Stimulated activated naive B cell treated with anti-CD40 and anti-IgM and Interleukin-4, amounts not matched to agents 10 μg/mL and 1 μg/mL and 100 μg/mL, for 72 hours (primary cell): ENCODE measurements around the gene CAMTA1.

Experiments used
- ATAC-seq, 2 donors: fragments of 150-1000 bp; cut with Tn5 transposase; replicated peaks; 2 replicates each; pipeline ENCODE4 v1.10.0; 2021; ENCODE audit warnings: moderate library complexity in 1 of 2
- DNase-seq: peaks from one replicate; pipeline ENCODE4 v3.0.0; 2021
- H3K27ac Mint-ChIP-seq: one replicate; pipeline ENCODE4 v1.8.0; 2022; ENCODE audit warnings: mild to moderate bottlenecking, mixed read lengths
- H3K27me3 Mint-ChIP-seq, 2 donors: one replicate each; pipeline ENCODE4 v1.8.0; 2022; ENCODE audit warnings: mixed read lengths in 2 of 2
- H3K36me3 Mint-ChIP-seq, 2 donors: one replicate each; pipeline ENCODE4 v1.8.0; 2022; ENCODE audit warnings: mixed read lengths in 2 of 2, mild to moderate bottlenecking in 1 of 2
- H3K4me1 Mint-ChIP-seq, 2 donors: one replicate each; pipeline ENCODE4 v1.8.0; 2022; ENCODE audit warnings: mixed read lengths in 2 of 2, mild to moderate bottlenecking in 1 of 2
- H3K4me3 Mint-ChIP-seq, 2 donors: one replicate each; pipeline ENCODE4 v1.8.0; 2022; ENCODE audit warnings: mild to moderate bottlenecking in 2 of 2, mixed read lengths in 2 of 2, moderate library complexity in 1 of 2
- H3K9me3 Mint-ChIP-seq, 2 donors: one replicate each; pipeline ENCODE4 v1.8.0; 2022; ENCODE audit warnings: mixed read lengths in 2 of 2, mild to moderate bottlenecking in 1 of 2

The CAMTA1 gene

DNA sequence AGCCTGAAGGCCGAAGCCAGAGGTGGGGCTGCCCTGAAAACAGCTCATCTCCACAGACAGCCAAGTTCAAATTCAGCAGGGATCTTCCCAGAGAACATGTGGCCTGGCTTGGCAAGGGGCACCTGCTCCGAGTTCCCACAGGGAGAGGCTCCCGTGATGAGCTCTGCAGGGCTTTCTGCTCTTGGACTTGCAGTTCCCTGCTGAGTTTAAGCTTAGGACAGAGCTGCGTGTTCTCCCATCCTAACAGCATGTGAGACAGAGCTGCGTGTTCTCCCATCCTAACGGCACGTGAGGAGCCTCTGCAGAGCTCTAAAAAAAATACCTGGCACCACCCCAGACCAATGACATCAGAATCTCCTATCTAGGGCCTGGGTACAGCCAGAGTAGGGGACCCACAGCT, 872.8 kb downstream of the CAMTA1 start:
- no peak overlapping the region for H3K27ac Mint-ChIP-seq
- DNase-seq (no peak), ATAC-seq (no peak)
- H3K4me1 Mint-ChIP-seq, result peaks cover 0 to 2% of the 10 kb centered on the region in 2 donors
- no peaks in the 10 kb centered on the region for H3K36me3 Mint-ChIP-seq
- H3K9me3 Mint-ChIP-seq, result no peaks in the 10 kb centered on the region
- no peak overlapping the region for H3K4me3 Mint-ChIP-seq
- H3K27me3 Mint-ChIP-seq, result peaks cover 0 to 4% of the 10 kb centered on the region in 2 donors

DNA sequence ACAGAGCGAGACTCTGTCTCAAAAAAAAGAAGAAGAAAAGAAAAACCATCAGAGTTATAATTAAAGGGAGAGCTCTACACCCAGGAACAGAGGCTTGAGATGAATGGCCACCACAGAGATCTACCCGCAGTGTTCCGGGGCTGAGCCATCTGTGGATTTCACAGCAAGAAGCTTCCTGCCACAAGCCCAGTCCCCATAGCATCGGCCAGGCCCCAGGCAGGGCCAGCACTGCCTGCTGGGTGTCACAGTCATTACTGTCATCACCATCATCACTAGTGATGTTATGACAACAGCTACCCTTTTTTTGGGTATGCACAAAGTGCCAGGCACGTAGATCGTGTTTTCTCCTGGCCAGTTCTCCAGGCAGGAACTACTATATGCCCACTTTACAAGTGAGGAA, 874.3 kb downstream of the CAMTA1 start:
- Mint-ChIP-seq H3K36me3 (no peaks in the 10 kb centered on the region), H3K27me3 (peaks cover 0 to 4% of the 10 kb centered on the region in 2 donors), H3K9me3 (no peaks in the 10 kb centered on the region), H3K27ac (no peak overlapping the region), H3K4me1 (no peaks in the 10 kb centered on the region), H3K4me3 (no peak overlapping the region)
- ATAC-seq, result no peak
- DNase-seq, result no peak

DNA sequence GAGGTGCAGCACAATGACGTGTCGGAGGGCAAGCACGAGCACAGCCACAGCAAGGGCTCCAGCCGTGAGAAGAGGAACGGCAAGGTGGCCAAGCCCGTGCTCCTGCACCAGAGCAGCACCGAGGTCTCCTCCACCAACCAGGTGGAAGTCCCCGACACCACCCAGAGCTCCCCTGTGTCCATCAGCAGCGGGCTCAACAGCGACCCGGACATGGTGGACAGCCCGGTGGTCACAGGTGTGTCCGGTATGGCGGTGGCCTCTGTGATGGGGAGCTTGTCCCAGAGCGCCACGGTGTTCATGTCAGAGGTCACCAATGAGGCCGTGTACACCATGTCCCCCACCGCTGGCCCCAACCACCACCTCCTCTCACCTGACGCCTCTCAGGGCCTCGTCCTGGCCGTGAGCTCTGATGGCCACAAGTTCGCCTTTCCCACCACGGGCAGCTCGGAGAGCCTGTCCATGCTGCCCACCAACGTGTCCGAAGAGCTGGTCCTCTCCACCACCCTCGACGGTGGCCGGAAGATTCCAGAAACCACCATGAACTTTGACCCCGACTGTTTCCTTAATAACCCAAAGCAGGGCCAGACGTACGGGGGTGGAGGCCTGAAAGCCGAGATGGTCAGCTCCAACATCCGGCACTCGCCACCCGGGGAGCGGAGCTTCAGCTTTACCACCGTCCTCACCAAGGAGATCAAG, 878.3 kb downstream of the CAMTA1 start:
- H3K4me3 Mint-ChIP-seq, result no peak overlapping the region
- DNase-seq, result no peak
- H3K36me3 Mint-ChIP-seq, result no peaks in the 10 kb centered on the region
- peaks cover 0 to 3% of the 10 kb centered on the region in 2 donors for H3K4me1 Mint-ChIP-seq
- H3K27me3 Mint-ChIP-seq, result peaks cover 0 to 8% of the 10 kb centered on the region in 2 donors
- no peak for ATAC-seq
- no peaks in the 10 kb centered on the region for H3K9me3 Mint-ChIP-seq
- no peak overlapping the region for H3K27ac Mint-ChIP-seq

DNA sequence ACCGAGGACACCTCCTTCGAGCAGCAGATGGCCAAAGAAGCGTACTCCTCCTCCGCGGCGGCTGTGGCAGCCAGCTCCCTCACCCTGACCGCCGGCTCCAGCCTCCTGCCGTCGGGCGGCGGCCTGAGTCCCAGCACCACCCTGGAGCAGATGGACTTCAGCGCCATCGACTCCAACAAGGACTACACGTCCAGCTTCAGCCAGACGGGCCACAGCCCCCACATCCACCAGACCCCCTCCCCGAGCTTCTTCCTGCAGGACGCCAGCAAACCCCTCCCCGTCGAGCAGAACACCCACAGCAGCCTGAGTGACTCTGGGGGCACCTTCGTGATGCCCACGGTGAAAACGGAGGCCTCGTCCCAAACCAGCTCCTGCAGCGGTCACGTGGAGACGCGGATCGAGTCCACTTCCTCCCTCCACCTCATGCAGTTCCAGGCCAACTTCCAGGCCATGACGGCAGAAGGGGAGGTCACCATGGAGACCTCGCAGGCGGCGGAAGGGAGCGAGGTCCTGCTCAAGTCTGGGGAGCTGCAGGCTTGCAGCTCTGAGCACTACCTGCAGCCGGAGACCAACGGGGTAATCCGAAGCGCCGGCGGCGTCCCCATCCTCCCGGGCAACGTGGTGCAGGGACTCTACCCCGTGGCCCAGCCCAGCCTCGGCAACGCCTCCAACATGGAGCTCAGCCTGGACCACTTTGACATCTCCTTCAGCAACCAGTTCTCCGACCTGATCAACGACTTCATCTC, 879.1 kb downstream of the CAMTA1 start:
- peaks cover under 1 to 3% of the 10 kb centered on the region in 2 donors for H3K4me1 Mint-ChIP-seq
- DNase-seq, result no peak
- H3K4me3 Mint-ChIP-seq, result no peak overlapping the region
- H3K27me3 Mint-ChIP-seq, result peaks cover 0 to 8% of the 10 kb centered on the region in 2 donors
- no peaks in the 10 kb centered on the region for H3K9me3 Mint-ChIP-seq
- no peaks in the 10 kb centered on the region for H3K36me3 Mint-ChIP-seq
- no peak for ATAC-seq
- H3K27ac Mint-ChIP-seq, result no peak overlapping the region

DNA sequence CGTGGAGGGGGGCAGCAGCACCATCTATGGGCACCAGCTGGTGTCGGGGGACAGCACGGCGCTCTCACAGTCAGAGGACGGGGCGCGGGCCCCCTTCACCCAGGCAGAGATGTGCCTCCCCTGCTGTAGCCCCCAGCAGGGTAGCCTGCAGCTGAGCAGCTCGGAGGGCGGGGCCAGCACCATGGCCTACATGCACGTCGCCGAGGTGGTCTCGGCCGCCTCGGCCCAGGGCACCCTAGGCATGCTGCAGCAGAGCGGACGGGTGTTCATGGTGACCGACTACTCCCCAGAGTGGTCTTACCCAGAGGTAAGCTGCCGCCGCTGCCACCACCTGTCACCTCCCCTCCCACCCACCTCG, 879.6 kb downstream of the CAMTA1 start:
- H3K4me1 Mint-ChIP-seq, result peaks cover 6% of the 10 kb centered on the region in 2 donors

DNA sequence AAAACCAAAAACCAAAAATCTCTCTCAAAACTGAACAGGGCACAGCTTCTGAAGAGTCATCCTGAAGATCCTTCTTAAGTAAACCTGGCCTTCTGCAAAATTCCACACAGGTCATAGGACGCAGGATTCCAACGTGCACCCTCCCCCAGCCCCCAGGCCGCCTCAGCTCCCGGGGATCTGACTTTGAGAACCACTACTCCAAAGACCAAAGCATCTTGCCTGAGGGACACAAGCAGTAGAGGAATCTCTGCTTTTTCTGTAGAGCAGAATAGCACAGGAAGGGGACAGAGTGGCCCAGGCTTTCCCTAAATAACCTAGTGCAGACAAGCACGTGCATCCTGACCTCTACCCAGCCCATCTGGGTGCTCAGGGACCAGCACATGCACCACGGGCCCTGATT, 881.0 kb downstream of the CAMTA1 start:
- H3K9me3 Mint-ChIP-seq, result no peaks in the 10 kb centered on the region
- ATAC-seq (no peak), DNase-seq (no peak)
- no peaks in the 10 kb centered on the region for H3K36me3 Mint-ChIP-seq
- no peak overlapping the region for H3K4me3 Mint-ChIP-seq
- H3K27me3 Mint-ChIP-seq, result peaks cover 12 to 23% of the 10 kb centered on the region in 2 donors
- peaks cover 6 to 7% of the 10 kb centered on the region in 2 donors for H3K4me1 Mint-ChIP-seq
- no peak overlapping the region for H3K27ac Mint-ChIP-seq

More for the DNA sequence above, 879.6 kb downstream of the CAMTA1 start:
- Mint-ChIP-seq H3K36me3 (no peaks in the 10 kb centered on the region), H3K27me3 (peaks cover 5 to 13% of the 10 kb centered on the region in 2 donors), H3K27ac (no peak overlapping the region), H3K9me3 (no peaks in the 10 kb centered on the region), H3K4me3 (no peak overlapping the region)
- DNase-seq, result no peak
- no peak for ATAC-seq

DNA sequence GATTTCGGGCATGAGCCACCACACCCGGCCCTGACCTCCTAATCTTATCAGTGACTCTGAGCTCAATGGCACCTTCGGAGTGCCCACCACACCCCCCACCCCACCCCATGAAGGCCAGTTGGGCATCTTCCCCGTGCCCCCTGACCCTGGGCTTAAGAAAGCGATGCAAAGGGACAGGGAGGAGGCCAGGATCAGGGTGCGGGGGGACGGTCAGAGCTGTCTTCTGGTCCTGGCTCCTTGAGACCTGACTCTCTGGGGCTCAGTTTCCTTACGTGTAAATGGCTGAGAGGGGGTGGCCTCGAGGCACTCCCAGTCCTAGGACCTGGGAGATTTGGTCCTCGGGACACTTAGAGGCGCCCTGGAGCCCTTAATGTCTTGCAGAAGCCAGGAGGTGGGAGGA, 881.9 kb downstream of the CAMTA1 start:
- no peak overlapping the region for H3K4me3 Mint-ChIP-seq
- peaks cover 18 to 21% of the 10 kb centered on the region in 2 donors for H3K27me3 Mint-ChIP-seq
- no peaks in the 10 kb centered on the region for H3K36me3 Mint-ChIP-seq
- ATAC-seq (peak in 1 of 2 donors; percentile 10), DNase-seq (no peak)
- peaks cover 6 to 7% of the 10 kb centered on the region in 2 donors for H3K4me1 Mint-ChIP-seq
- no peak overlapping the region for H3K27ac Mint-ChIP-seq
- no peaks in the 10 kb centered on the region for H3K9me3 Mint-ChIP-seq

DNA sequence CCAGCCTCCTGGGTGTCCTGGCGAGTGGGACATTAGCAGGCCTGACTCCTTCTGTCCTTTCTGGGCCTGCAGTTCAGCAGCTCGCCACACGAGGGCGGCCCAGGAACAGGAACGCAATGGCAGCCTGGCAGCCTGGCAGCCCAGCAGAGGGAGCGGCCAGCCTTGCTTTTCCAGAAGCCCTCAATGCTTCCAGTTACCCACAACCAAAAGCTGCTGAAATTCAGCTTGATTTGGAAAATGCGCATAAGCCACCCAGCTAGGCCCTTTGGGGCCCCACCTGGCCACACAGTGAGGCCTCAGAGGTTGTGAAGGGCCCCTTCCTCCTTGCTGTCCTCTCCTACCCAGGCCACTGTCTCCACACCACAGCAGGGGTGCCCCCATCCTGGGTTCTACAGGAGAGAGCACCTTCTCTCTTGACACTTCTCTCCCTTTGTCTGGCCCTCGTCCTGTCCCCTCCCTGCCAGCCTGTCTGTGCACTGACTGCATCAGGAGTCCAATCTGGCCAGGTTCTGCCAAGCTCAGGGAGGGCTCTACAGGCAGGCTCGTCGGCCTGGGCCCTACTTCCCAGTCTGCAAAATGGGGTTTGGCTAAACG, 882.5 kb downstream of the CAMTA1 start:
- no peak overlapping the region for H3K4me3 Mint-ChIP-seq
- no peaks in the 10 kb centered on the region for H3K36me3 Mint-ChIP-seq
- H3K27ac Mint-ChIP-seq, result no peak overlapping the region
- DNase-seq (peak; percentile 74), ATAC-seq (peak; percentile 86)
- no peaks in the 10 kb centered on the region for H3K9me3 Mint-ChIP-seq
- peaks cover 18 to 19% of the 10 kb centered on the region in 2 donors for H3K27me3 Mint-ChIP-seq
- H3K4me1 Mint-ChIP-seq, result peaks cover 7 to 11% of the 10 kb centered on the region in 2 donors

DNA sequence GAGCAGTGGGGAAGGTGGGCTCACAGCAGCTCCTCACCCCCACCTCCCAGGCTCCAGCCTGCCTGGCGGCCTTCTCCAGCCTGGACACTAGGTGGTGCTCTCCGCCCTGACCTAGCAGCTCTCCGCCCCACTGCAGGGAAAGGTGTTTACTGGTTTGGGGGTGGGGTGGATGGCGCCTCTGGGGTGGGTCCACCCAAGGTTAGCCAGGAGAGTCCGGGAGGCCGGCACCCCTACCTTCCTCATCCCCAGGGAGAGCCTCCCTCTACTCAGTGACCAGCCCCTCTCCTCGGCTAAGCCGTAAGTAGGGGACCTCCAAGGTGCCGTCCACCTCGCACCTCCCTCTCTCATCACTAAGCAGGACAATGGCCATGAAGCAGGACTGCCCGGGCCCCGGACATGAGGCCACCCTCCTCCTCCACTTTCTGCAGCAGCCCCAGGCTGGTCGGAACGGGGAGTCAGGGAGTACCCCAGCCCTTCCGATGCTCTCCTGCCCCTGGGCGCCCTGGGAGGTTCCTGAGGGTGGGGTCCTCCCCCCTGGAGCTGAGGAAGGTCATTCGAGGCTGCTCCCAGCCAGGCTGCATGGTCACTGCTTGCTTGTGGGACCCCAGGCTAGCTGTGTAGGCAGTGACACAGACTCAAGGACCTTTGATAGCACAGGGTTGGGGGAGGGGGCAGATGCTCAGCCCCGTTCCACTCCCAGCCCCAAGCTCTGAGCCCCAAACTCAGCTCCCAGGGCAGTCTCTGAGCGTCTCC, 884.5 kb downstream of the CAMTA1 start:
- H3K27ac Mint-ChIP-seq, result no peak overlapping the region
- no peaks in the 10 kb centered on the region for H3K9me3 Mint-ChIP-seq
- ATAC-seq (peak; percentile 68 to 74), DNase-seq (peak; percentile 39)
- H3K36me3 Mint-ChIP-seq, result no peaks in the 10 kb centered on the region
- H3K27me3 Mint-ChIP-seq, result peaks cover 18 to 25% of the 10 kb centered on the region in 2 donors
- H3K4me1 Mint-ChIP-seq, result peaks cover 7 to 15% of the 10 kb centered on the region in 2 donors
- H3K4me3 Mint-ChIP-seq, result peak overlapping the region in 1 of 2 donors; percentile 53

DNA sequence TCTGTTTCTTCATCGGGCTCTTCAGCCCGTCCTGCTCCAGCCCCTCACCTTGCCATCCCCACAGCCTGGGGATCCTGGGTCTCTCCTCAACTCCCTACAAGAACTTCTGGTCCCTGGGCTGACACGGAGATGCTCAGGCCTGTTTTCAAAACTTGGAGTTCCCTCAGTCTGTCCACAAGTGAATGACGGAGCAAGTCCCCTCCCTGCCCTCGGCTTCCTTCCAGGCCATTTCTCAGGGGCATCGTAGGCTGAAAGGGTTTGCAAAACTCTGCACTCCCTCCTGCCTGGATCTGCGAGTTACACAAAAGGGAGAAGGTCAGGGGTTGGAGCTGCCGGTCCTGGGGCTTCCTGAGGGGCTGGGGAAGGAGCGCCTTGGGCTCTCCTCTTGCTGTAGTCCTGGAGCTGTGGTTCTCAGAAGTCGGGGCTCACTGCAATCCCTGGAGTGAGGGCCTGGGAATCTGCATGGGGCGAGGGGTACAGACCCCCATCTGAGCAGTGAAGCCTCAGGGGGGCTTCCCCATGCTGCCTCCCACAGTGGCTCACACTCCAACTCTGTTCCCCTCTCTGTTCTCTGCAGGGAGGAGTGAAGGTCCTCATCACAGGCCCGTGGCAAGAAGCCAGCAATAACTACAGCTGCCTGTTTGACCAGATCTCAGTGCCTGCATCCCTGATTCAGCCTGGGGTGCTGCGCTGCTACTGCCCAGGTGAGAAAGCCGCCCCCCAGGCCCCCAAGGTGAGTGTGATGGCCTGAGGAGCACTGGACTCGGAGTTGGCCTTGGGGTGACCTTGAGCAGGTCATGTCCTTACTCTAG, 885.3 kb downstream of the CAMTA1 start:
- no peak overlapping the region for H3K4me3 Mint-ChIP-seq
- H3K36me3 Mint-ChIP-seq, result no peaks in the 10 kb centered on the region
- peaks cover 7 to 15% of the 10 kb centered on the region in 2 donors for H3K4me1 Mint-ChIP-seq
- no peaks in the 10 kb centered on the region for H3K9me3 Mint-ChIP-seq
- ATAC-seq, result no peak
- peaks cover 24 to 33% of the 10 kb centered on the region in 2 donors for H3K27me3 Mint-ChIP-seq
- DNase-seq, result no peak
- H3K27ac Mint-ChIP-seq, result no peak overlapping the region

DNA sequence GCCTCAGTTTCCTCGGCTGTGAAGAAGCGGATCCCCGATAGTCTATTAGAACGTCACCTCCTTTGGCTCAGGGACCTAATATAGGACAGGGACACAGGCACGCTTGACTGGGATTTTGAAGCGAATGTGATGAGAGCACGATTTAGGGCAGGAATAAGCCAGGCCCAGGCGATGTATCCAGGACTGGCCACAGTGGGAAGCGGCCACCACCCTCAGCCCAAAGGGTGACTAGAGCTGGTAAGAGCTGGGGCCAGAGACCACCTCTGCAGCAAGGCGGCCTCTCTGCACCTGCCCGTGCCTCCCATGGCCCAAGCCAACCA, 885.9 kb downstream of the CAMTA1 start:
- Mint-ChIP-seq H3K4me3 (no peak overlapping the region), H3K4me1 (peaks cover 7 to 15% of the 10 kb centered on the region in 2 donors), H3K36me3 (no peaks in the 10 kb centered on the region), H3K27me3 (peaks cover 25 to 35% of the 10 kb centered on the region in 2 donors), H3K9me3 (no peaks in the 10 kb centered on the region), H3K27ac (no peak overlapping the region)
- DNase-seq, result no peak
- ATAC-seq, result no peak

DNA sequence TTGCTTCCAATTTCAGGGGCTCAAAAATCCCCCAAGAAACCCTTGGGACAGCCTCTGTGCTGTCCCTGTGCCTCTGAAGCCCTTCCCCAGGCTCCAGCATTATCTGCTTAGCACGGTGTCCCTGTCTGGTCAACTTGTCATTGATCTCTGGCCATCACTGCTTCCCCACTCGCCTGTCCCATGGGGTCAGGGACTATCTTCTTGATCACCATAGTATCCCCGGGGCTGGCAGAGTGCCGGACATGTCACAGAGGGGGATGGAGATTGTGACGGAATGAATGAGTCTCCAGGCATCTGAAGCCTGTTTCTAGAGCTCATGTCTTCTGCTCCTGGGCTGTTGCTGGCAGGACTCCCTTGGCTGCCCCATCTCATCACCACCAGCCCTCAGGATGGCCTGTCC, 886.4 kb downstream of the CAMTA1 start:
- no peak overlapping the region for H3K4me3 Mint-ChIP-seq
- ATAC-seq, result no peak

DNA sequence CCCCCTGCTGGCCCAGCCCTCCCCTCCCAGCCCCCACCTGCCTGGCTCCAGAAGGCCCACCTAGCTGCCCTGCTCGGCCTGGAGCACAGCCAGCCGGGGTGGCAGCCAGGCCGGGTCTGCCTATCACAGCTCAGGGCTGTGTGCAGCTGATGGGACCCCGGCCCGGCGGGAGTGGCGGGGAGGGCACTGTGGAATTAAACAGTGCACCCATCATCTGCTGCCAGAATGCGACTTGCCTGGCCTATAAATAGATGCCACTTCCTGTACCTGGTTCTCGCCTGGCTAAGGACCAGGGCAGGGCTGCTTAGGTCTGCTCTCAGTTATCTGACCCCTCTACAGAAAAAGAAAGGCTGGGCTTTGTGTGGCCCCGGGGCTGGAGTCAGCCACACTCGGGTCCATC, 887.6 kb downstream of the CAMTA1 start:
- DNase-seq (no peak), ATAC-seq (no peak)
- Mint-ChIP-seq H3K4me1 (peaks cover 7 to 12% of the 10 kb centered on the region in 2 donors), H3K27ac (no peak overlapping the region), H3K36me3 (no peaks in the 10 kb centered on the region), H3K4me3 (no peak overlapping the region), H3K9me3 (no peaks in the 10 kb centered on the region), H3K27me3 (peaks cover 25 to 33% of the 10 kb centered on the region in 2 donors)

More for the DNA sequence above, 886.4 kb downstream of the CAMTA1 start:
- no peaks in the 10 kb centered on the region for H3K36me3 Mint-ChIP-seq
- DNase-seq, result no peak
- H3K4me1 Mint-ChIP-seq, result peaks cover 7 to 15% of the 10 kb centered on the region in 2 donors
- no peak overlapping the region for H3K27ac Mint-ChIP-seq
- H3K27me3 Mint-ChIP-seq, result peaks cover 25 to 35% of the 10 kb centered on the region in 2 donors
- no peaks in the 10 kb centered on the region for H3K9me3 Mint-ChIP-seq
